Measurements from ENCODE around the gene ETS1. TPM values are rescaled to one million over a fixed set of nuclear protein-coding genes. Genes with fewer than 3 reads are reported as not detected.

Gene ETS1
- polyA plus RNA-seq, 1 donor (not counting 4 experiments of a cell fraction or from before 2014, with no cell fraction given), result 41.0 TPM

- no peaks in the 10 kb centered on the region for H3K79me2 ChIP-seq (ENCODE audit: control insufficient read depth, insufficient read depth, low read length)
- H3K27ac ChIP-seq (ENCODE audit: control insufficient read depth, insufficient read depth, low read length), result no peak overlapping the region
- no peaks in the 10 kb centered on the region for H3K27me3 ChIP-seq (ENCODE audit: control insufficient read depth, extremely low read depth, insufficient read depth, low read length)
- H3K4me3 ChIP-seq (ENCODE audit: control insufficient read depth in 2 of 3, extremely low read depth in 1 of 3, insufficient read depth in 2 of 3, low read depth in 1 of 3, low read length in 3 of 3), result no peak overlapping the region
- no peak overlapping the region for H3K9ac ChIP-seq (ENCODE audit: control insufficient read depth, extremely low read depth, insufficient read depth, low read length)
- dilution Hi-C loops (cut with MboI; ENCODE audit: extremely low pct_ligation_motif_present, low sequenced_read_pairs), result no loop called here
- DNase-seq (ENCODE audit: low read depth, low spot score), result no peak
- no peaks in the 10 kb centered on the region for H4K20me1 ChIP-seq (ENCODE audit: control insufficient read depth, extremely low read depth, insufficient read depth, low read length)
- TF ChIP-seq CTCF (optimal IDR thresholded peaks at IDR 0.05 in 1 of 3, IDR thresholded peaks at IDR 0.05 in 1 of 3, conservative IDR thresholded peaks at IDR 0.05 in 1 of 3; ENCODE audit: extremely low read depth in 1 of 3, insufficient read depth in 2 of 3, low read length in 3 of 3), result no peak
- TF ChIP-seq EZH2 (IDR thresholded peaks at IDR 0.05; ENCODE audit: low read length), result no peak
- H2AFZ ChIP-seq (ENCODE audit: control insufficient read depth, low read length), result no peak overlapping the region
- H3K36me3 ChIP-seq (ENCODE audit: control insufficient read depth in 2 of 2, extremely low read depth in 1 of 2, insufficient read depth in 2 of 2, low read length in 2 of 2), result no peaks in the 10 kb centered on the region
- H3K4me2 ChIP-seq (ENCODE audit: control insufficient read depth, extremely low read depth, insufficient read depth, low read depth, low read length), result no peak overlapping the region
- FAIRE-seq, result no peak
- H3K9me1 ChIP-seq (ENCODE audit: control insufficient read depth, extremely low read depth, insufficient read depth, low read length), result no peaks in the 10 kb centered on the region
- peaks cover 4% of the 10 kb centered on the region for H3K4me1 ChIP-seq (ENCODE audit: control insufficient read depth, extremely low read depth, insufficient read depth, low read length)
- no peaks in the 10 kb centered on the region for H3K9me3 ChIP-seq (ENCODE audit: control insufficient read depth, low read depth, low read length)
These were observed 35.6 kb downstream of the ETS1 start for GRCh38 chr11:128551611-128552335.

- H3K79me2 ChIP-seq (ENCODE audit: control insufficient read depth, insufficient read depth, low read length), result no peaks in the 10 kb centered on the region
- H3K4me1 ChIP-seq (ENCODE audit: control insufficient read depth, extremely low read depth, insufficient read depth, low read length), result peaks cover 4% of the 10 kb centered on the region
- dilution Hi-C loops (cut with MboI; ENCODE audit: extremely low pct_ligation_motif_present, low sequenced_read_pairs), result no loop called here
- DNase-seq (ENCODE audit: low read depth, low spot score) (no peak), FAIRE-seq (no peak)
- TF ChIP-seq CTCF (optimal IDR thresholded peaks at IDR 0.05 in 1 of 3, IDR thresholded peaks at IDR 0.05 in 1 of 3, conservative IDR thresholded peaks at IDR 0.05 in 1 of 3; ENCODE audit: extremely low read depth in 1 of 3, insufficient read depth in 2 of 3, low read length in 3 of 3), result no peak
- no peaks in the 10 kb centered on the region for H3K36me3 ChIP-seq (ENCODE audit: control insufficient read depth in 2 of 2, extremely low read depth in 1 of 2, insufficient read depth in 2 of 2, low read length in 2 of 2)
- H4K20me1 ChIP-seq (ENCODE audit: control insufficient read depth, extremely low read depth, insufficient read depth, low read length), result no peaks in the 10 kb centered on the region
- no peaks in the 10 kb centered on the region for H3K27me3 ChIP-seq (ENCODE audit: control insufficient read depth, extremely low read depth, insufficient read depth, low read length)
- H3K9me1 ChIP-seq (ENCODE audit: control insufficient read depth, extremely low read depth, insufficient read depth, low read length), result no peaks in the 10 kb centered on the region
- H3K27ac ChIP-seq (ENCODE audit: control insufficient read depth, insufficient read depth, low read length), result no peak overlapping the region
- no peak overlapping the region for H2AFZ ChIP-seq (ENCODE audit: control insufficient read depth, low read length)
- no peak overlapping the region for H3K9ac ChIP-seq (ENCODE audit: control insufficient read depth, extremely low read depth, insufficient read depth, low read length)
- H3K4me3 ChIP-seq (ENCODE audit: control insufficient read depth in 2 of 3, extremely low read depth in 1 of 3, insufficient read depth in 2 of 3, low read depth in 1 of 3, low read length in 3 of 3), result no peak overlapping the region
- H3K4me2 ChIP-seq (ENCODE audit: control insufficient read depth, extremely low read depth, insufficient read depth, low read depth, low read length), result no peak overlapping the region
- no peaks in the 10 kb centered on the region for H3K9me3 ChIP-seq (ENCODE audit: control insufficient read depth, low read depth, low read length)
These were observed 36.3 kb downstream of the ETS1 start for GRCh38 chr11:128551058-128551457.

Measured in keratinocyte (primary cell).